ENCODE results near the gene MARK1. TPM values are rescaled to one million over a fixed set of nuclear protein-coding genes. Genes with fewer than 3 reads are reported as not detected.

Gene MARK1
- total and polyA plus RNA-seq, 2 donors (not counting 1 experiment from before 2014, with no cell fraction given) = 0.52 to 3.8 TPM

DNA sequence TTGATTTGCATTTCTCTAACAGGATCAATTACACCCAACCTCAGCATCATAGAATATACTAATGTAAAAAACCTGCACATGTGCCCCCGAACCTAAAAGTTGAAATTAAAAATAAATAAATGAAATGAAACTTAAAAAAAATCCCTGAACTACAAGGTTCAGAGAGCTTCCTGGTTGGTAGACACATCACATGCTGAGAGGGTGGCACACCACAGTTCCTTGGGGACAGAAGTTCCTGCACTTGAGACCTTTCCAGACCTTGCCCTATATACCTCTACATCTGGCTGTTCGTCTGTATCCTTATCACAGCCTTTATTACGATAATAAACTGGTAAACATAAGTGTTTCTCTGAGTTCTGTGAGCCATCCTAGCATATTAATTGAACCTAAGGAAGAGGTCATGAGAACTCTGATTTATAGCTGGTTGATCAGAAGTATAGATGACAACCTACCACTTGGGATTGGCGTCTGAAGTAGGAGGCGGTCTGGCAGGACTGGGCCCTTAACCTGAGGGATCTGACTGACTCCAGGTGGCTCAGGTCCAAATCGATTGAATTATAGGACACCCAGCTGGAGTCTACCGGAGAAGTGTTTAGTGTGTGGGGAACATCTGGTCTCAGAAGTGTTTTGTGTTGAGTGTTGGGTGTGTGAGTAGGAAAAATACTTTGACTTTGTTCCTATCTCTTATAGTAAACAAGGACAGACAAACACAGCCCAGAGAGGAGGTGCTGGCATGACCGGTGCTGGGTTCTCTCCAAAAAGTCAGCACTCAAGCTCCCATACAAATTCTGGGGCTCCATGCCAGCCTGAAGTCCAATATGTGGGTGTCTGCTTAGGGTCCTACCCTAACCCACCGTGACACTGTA, 181.2 kb downstream of the MARK1 start:
- H3K27me3 Mint-ChIP-seq = no peaks in the 10 kb centered on the region
- peak overlapping the region in 1 of 2 donors; percentile 48 for H3K27ac ChIP-seq (ENCODE audit: low read length in 2 of 2)
- ChIA-PET POLR2A (interaction anchor here (0.7 kb wide), 1 partner anchor 24 kb away, joined by 5 read pairs; no protein-coding TSS in a partner anchor), CTCF (interaction anchor here (1.0 to 1.3 kb wide), 4 partner anchors 16 to 66 kb away, joined by 5 to 7 read pairs (median 5); no protein-coding TSS in a partner anchor)
- peaks cover 4% of the 10 kb centered on the region for H3K9me3 Mint-ChIP-seq (ENCODE audit: insufficient read depth)
- peaks cover 41% of the 10 kb centered on the region for H3K4me1 Mint-ChIP-seq
- WGBS (ENCODE audit: insufficient coverage) = 70% methylated on average over 3 of the region's 9 CpGs
- peak overlapping the region; percentile 52 for H3K4me3 Mint-ChIP-seq
- H2AFZ ChIP-seq (ENCODE audit: insufficient read depth, low read depth, low read length, poor library complexity, severe bottlenecking) = no peak overlapping the region
- H3K27ac Mint-ChIP-seq = peak overlapping the region; percentile 21
- ATAC-seq (ENCODE audit: low read depth) = peak; percentile 65
- peaks cover 0 to 9% (median 0%) of the 10 kb centered on the region in 3 donors for H3K9me3 ChIP-seq (ENCODE audit: control extremely low read depth in 1 of 3, control insufficient read depth in 2 of 3, insufficient read depth in 1 of 3, low read length in 2 of 3)
- H4K20me1 ChIP-seq (ENCODE audit: control insufficient read depth, insufficient read depth, low read length, poor library complexity, severe bottlenecking) = no peaks in the 10 kb centered on the region
- H3K27me3 ChIP-seq (replicated peaks in 1 of 4; ENCODE audit: control extremely low read depth in 1 of 4, control insufficient read depth in 3 of 4, insufficient read depth in 4 of 4, low read length in 3 of 4) = no peaks in the 10 kb centered on the region
- H3K9ac ChIP-seq (ENCODE audit: low read length) = peak overlapping the region; percentile 36
- H3K79me2 ChIP-seq (ENCODE audit: control insufficient read depth, insufficient read depth, low read length) = no peaks in the 10 kb centered on the region
- H3K4me1 ChIP-seq (ENCODE audit: control insufficient read depth in 2 of 2, insufficient read depth in 2 of 2, low read length in 2 of 2) = peaks cover 32 to 38% of the 10 kb centered on the region in 2 donors
- H3K4me3 ChIP-seq (ENCODE audit: control extremely low read depth in 1 of 5, extremely low read depth in 1 of 5, insufficient read depth in 1 of 5, low read depth in 2 of 5, low read length in 4 of 5) = peak overlapping the region in 1 of 5 experiments; percentile 27
- intact Hi-C loops (cut with micrococcal nuclease) = no loop called here
- no peak for TF ChIP-seq EZH2 (IDR thresholded peaks at IDR 0.05; ENCODE audit: borderline replicate concordance, insufficient read depth, low read depth, low read length, poor library complexity, severe bottlenecking)
- DNase-seq = peak; percentile 54
- no peaks in the 10 kb centered on the region for H3K36me3 ChIP-seq (replicated peaks in 1 of 2; ENCODE audit: control extremely low read depth in 1 of 2, control insufficient read depth in 1 of 2, extremely low read depth in 1 of 2, insufficient read depth in 2 of 2, low read length in 1 of 2)
- H3K4me2 ChIP-seq (replicated peaks; ENCODE audit: low read depth, low read length, poor library complexity, severe bottlenecking) = peak overlapping the region; percentile 57

- no peaks in the 10 kb centered on the region for H3K36me3 ChIP-seq (replicated peaks in 1 of 2; ENCODE audit: control extremely low read depth in 1 of 2, control insufficient read depth in 1 of 2, extremely low read depth in 1 of 2, insufficient read depth in 2 of 2, low read length in 1 of 2)
- peak overlapping the region; percentile 39 for H3K4me3 Mint-ChIP-seq
- ChIA-PET POLR2A (interaction anchor here (0.6 to 0.7 kb wide), 2 partner anchors 23 to 620 kb away, joined by 5 to 6 read pairs; no protein-coding TSS in a partner anchor), CTCF (interaction anchor here (0.6 to 1.1 kb wide), 4 partner anchors 9 to 492 kb away, joined by 3 to 5 read pairs (median 3); no protein-coding TSS in a partner anchor)
- ATAC-seq (ENCODE audit: low read depth) (no peak), DNase-seq (no peak)
- WGBS (ENCODE audit: insufficient coverage) = 52% methylated on average over 4 of the region's 4 CpGs
- peaks cover 0 to 9% (median 4%) of the 10 kb centered on the region in 3 donors for H3K9me3 ChIP-seq (ENCODE audit: control extremely low read depth in 1 of 3, control insufficient read depth in 2 of 3, insufficient read depth in 1 of 3, low read length in 2 of 3)
- peak overlapping the region; percentile 61 for H3K27ac Mint-ChIP-seq
- H3K27me3 ChIP-seq (replicated peaks in 1 of 4; ENCODE audit: control extremely low read depth in 1 of 4, control insufficient read depth in 3 of 4, insufficient read depth in 4 of 4, low read length in 3 of 4) = no peaks in the 10 kb centered on the region
- H2AFZ ChIP-seq (ENCODE audit: insufficient read depth, low read depth, low read length, poor library complexity, severe bottlenecking) = peak overlapping the region; percentile 54
- H3K9ac ChIP-seq (ENCODE audit: low read length) = no peak overlapping the region
- H3K4me2 ChIP-seq (replicated peaks; ENCODE audit: low read depth, low read length, poor library complexity, severe bottlenecking) = peak overlapping the region; percentile 57
- H3K4me1 ChIP-seq (ENCODE audit: control insufficient read depth in 2 of 2, insufficient read depth in 2 of 2, low read length in 2 of 2) = peaks cover 32 to 38% of the 10 kb centered on the region in 2 donors
- no peak for TF ChIP-seq EZH2 (IDR thresholded peaks at IDR 0.05; ENCODE audit: borderline replicate concordance, insufficient read depth, low read depth, low read length, poor library complexity, severe bottlenecking)
- TF ChIP-seq, protein P1, sequence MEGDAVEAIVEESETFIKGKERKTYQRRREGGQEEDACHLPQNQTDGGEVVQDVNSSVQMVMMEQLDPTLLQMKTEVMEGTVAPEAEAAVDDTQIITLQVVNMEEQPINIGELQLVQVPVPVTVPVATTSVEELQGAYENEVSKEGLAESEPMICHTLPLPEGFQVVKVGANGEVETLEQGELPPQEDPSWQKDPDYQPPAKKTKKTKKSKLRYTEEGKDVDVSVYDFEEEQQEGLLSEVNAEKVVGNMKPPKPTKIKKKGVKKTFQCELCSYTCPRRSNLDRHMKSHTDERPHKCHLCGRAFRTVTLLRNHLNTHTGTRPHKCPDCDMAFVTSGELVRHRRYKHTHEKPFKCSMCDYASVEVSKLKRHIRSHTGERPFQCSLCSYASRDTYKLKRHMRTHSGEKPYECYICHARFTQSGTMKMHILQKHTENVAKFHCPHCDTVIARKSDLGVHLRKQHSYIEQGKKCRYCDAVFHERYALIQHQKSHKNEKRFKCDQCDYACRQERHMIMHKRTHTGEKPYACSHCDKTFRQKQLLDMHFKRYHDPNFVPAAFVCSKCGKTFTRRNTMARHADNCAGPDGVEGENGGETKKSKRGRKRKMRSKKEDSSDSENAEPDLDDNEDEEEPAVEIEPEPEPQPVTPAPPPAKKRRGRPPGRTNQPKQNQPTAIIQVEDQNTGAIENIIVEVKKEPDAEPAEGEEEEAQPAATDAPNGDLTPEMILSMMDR (IDR thresholded peaks at IDR 0.05) = no peak
- intact Hi-C loops (cut with micrococcal nuclease) = no loop called here
- peaks cover 6% of the 10 kb centered on the region for H3K9me3 Mint-ChIP-seq (ENCODE audit: insufficient read depth)
- no peak overlapping the region for H3K27ac ChIP-seq (ENCODE audit: low read length in 2 of 2)
- no peaks in the 10 kb centered on the region for H3K27me3 Mint-ChIP-seq
- peaks cover 41% of the 10 kb centered on the region for H3K4me1 Mint-ChIP-seq
- no peak overlapping the region for H3K4me3 ChIP-seq (ENCODE audit: control extremely low read depth in 1 of 5, extremely low read depth in 1 of 5, insufficient read depth in 1 of 5, low read depth in 2 of 5, low read length in 4 of 5)
- H4K20me1 ChIP-seq (ENCODE audit: control insufficient read depth, insufficient read depth, low read length, poor library complexity, severe bottlenecking) = no peaks in the 10 kb centered on the region
- H3K79me2 ChIP-seq (ENCODE audit: control insufficient read depth, insufficient read depth, low read length) = no peaks in the 10 kb centered on the region
Measured at GRCh38 chr1:220710333-220710732, 182.4 kb downstream of the MARK1 start.

Data from B cell (primary cell).